CD14-positive monocyte (primary cell): ENCODE data around the gene PEA15. TPM values are rescaled to one million over a fixed set of nuclear protein-coding genes. Genes with fewer than 3 reads are reported as not detected.

ENCODE experiments used
- DNase-seq, 3 donors: peaks; one replicate each; pipeline ENCODE4 v3.0.0-alpha.2; 2011 to 2022
- H2AFZ ChIP-seq: 2 replicates; pipeline ENCODE4 v1.6.0; 2012; ENCODE audit warnings: mild to moderate bottlenecking, low read depth, low read length, inconsistent platforms; ENCODE audit not compliant: insufficient read depth, poor library complexity, severe bottlenecking
- H3K27ac ChIP-seq, 2 donors: 1 replicate in 1 of 2; 2 replicates in 1 of 2; pipeline ENCODE4 v1.5.1; 2012 to 2013; ENCODE audit warnings: low read length in 2 of 2, control low read depth in 1 of 2, inconsistent platforms in 1 of 2, low read depth in 1 of 2, mild to moderate bottlenecking in 1 of 2
- H3K27me3 ChIP-seq, 2 donors: one replicate each; pipeline versions ENCODE4 v1.6.0 to v1.6.1; 2011 to 2013; ENCODE audit warnings: low read length in 2 of 2; ENCODE audit not compliant: control insufficient read depth in 2 of 2, insufficient read depth in 2 of 2
- H3K36me3 ChIP-seq, 2 donors: replicated peaks in 1 of 2; 1 replicate in 1 of 2; 2 replicates in 1 of 2; pipeline versions ENCODE4 v1.5.1 to v1.6.1; 2012 to 2013; ENCODE audit warnings: low read length in 2 of 2, control low read depth in 1 of 2, inconsistent platforms in 1 of 2, mild to moderate bottlenecking in 1 of 2; ENCODE audit not compliant: insufficient read depth in 2 of 2, control insufficient read depth in 1 of 2
- H3K4me1 ChIP-seq, 2 donors: 1 replicate in 1 of 2; 2 replicates in 1 of 2; pipeline versions ENCODE4 v1.5.1 to v1.6.1; 2012 to 2013; ENCODE audit warnings: low read length in 2 of 2, control low read depth in 1 of 2, inconsistent platforms in 1 of 2, mild to moderate bottlenecking in 1 of 2, moderate library complexity in 1 of 2; ENCODE audit not compliant: insufficient read depth in 2 of 2, control insufficient read depth in 1 of 2
- H3K4me2 ChIP-seq: replicated peaks from 2 replicates; pipeline ENCODE3; 2012; ENCODE audit warnings: low read length, moderate library complexity, mild to moderate bottlenecking; ENCODE audit not compliant: poor library complexity, severe bottlenecking; ENCODE audit errors: extremely low read depth
- H3K4me3 ChIP-seq, 3 experiments: fragments of 200-600 bp in 1 of 3; sonication (generic) in 1 of 3; replicated peaks in 1 of 3; 1 replicate in 2 of 3; 2 replicates in 1 of 3; pipeline ENCODE4 v1.5.1; 2011 to 2013; ENCODE audit warnings: low read length in 3 of 3, mild to moderate bottlenecking in 3 of 3, control low read depth in 2 of 3, low read depth in 2 of 3, inconsistent platforms in 1 of 3, moderate library complexity in 1 of 3
- H3K79me2 ChIP-seq: 2 replicates; pipeline ENCODE4 v1.6.0; 2012; ENCODE audit warnings: mild to moderate bottlenecking, control low read depth, inconsistent platforms, low read length, moderate library complexity; ENCODE audit not compliant: insufficient read depth
- H3K9ac ChIP-seq: 2 replicates; pipeline ENCODE4 v1.6.0; 2017; ENCODE audit warnings: low read length, mild to moderate bottlenecking; ENCODE audit not compliant: insufficient read depth, poor library complexity, severe bottlenecking
- H3K9me3 ChIP-seq, 2 donors: replicated peaks in 1 of 2; 1 replicate in 1 of 2; 2 replicates in 1 of 2; pipeline versions ENCODE4 v1.5.1 to v1.6.1; 2012 to 2013; ENCODE audit warnings: low read length in 2 of 2, control low read depth in 1 of 2; ENCODE audit not compliant: control insufficient read depth in 1 of 2, insufficient read depth in 1 of 2
- H4K20me1 ChIP-seq: 2 replicates; pipeline ENCODE4 v1.6.0; 2012; ENCODE audit warnings: mild to moderate bottlenecking, low read length, control low read depth, moderate library complexity; ENCODE audit not compliant: insufficient read depth
- H3K27ac Mint-ChIP-seq, 7 donors: one replicate each; pipeline ENCODE4 v1.8.0; 2020; ENCODE audit warnings: mild to moderate bottlenecking in 7 of 7, mixed read lengths in 7 of 7, moderate library complexity in 6 of 7, inconsistent platforms in 2 of 7
- H3K27me3 Mint-ChIP-seq, 3 donors: one replicate each; pipeline ENCODE4 v1.8.0; 2021 to 2022; ENCODE audit warnings: low read depth in 3 of 3, mild to moderate bottlenecking in 3 of 3, mixed read lengths in 3 of 3, moderate library complexity in 3 of 3, inconsistent platforms in 1 of 3
- H3K36me3 Mint-ChIP-seq, 2 donors: one replicate each; pipeline ENCODE4 v1.8.0; 2020; ENCODE audit warnings: mixed read lengths in 2 of 2, inconsistent platforms in 1 of 2, mild to moderate bottlenecking in 1 of 2
- H3K4me1 Mint-ChIP-seq: one replicate; pipeline ENCODE4 v1.8.0; 2020; ENCODE audit warnings: mild to moderate bottlenecking, mixed read lengths
- H3K4me3 Mint-ChIP-seq, 2 donors: one replicate each; pipeline ENCODE4 v1.8.0; 2020; ENCODE audit warnings: mild to moderate bottlenecking in 2 of 2, mixed read lengths in 2 of 2, moderate library complexity in 1 of 2
- H3K9me3 Mint-ChIP-seq, 7 donors: one replicate each; pipeline ENCODE4 v1.8.0; 2020 to 2022; ENCODE audit warnings: mixed read lengths in 7 of 7, mild to moderate bottlenecking in 6 of 7, moderate library complexity in 6 of 7, inconsistent platforms in 2 of 7
- CTCF ChIP-seq: fragments of 200-600 bp; IDR thresholded peaks from one replicate; pipeline ENCODE4 v1.8.0; 2022; ENCODE audit warnings: antibody characterized with exemption, mild to moderate bottlenecking
- WGBS: methylation state at CpG from one replicate; pipeline ENCODE4 v1.1.5; 2013; ENCODE audit warnings: missing lambda C conversion rate; ENCODE audit not compliant: insufficient coverage; 5-methylcytosine and 5-hydroxymethylcytosine counted together
- intact Hi-C, 2 donors: fragments of 100-400 bp; cut with micrococcal nuclease; formaldehyde crosslinking; loops; one replicate each; pipeline versions ENCODE4 v1.15.0 to v1.15.1; 2023
- polyA plus RNA-seq, 3 donors: library from polyadenylated mRNA; depleted of rRNA in 1 of 3; unstranded in 2 of 3; stranded (reverse) in 1 of 3; fragments of 300-500 nt in 2 of 3; fragments of >200 nt in 1 of 3; fragmentation: Illumina TruSeq in 2 of 3; gene quantifications; 1 replicate in 2 of 3; 2 replicates in 1 of 3; pipeline ENCODE4 v1.2.3, GENCODE V29; 2012 to 2021

Gene PEA15
- polyA plus RNA-seq, 3 donors: 23.6 to 163 (median 38.1) TPM

DNA sequence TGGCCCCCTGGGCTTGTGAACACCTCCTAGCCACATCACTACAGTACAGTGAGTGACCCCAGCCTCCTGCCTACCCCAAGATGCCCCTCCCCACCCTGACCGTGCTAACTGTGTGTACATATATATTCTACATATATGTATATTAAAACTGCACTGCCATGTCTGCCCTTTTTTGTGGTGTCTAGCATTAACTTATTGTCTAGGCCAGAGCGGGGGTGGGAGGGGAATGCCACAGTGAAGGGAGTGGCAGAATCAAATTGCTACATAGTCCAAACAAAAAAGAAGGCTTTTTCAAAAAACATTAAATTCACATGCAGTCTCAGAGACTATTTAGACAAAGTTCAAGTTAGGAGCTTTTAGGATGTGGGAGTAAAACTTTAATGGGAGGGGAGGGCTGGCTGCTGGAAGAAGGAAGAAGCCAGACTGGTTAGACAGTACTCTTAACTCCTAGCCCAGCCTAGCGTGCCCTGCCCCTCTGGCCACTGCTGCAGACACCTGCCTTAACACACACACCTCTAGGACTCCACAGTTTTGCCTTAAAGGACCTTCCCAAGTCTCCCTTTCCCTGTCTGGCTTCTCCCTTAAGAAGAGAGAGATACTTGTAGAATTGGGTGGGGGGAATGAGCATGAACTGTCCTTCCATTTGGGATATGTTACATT lies 9.4 kb downstream of the PEA15 start:
- no peaks in the 10 kb centered on the region for H3K79me2 ChIP-seq
- no peak for DNase-seq
- no peak overlapping the region for H3K4me2 ChIP-seq
- no peaks in the 10 kb centered on the region for H3K9me3 ChIP-seq
- peaks cover 40% of the 10 kb centered on the region for H4K20me1 ChIP-seq
- no peak overlapping the region for H3K4me3 ChIP-seq
- Mint-ChIP-seq H3K27ac (peak overlapping the region in 3 of 7 donors; percentile 18 to 78 (median 61)), H3K4me3 (no peak overlapping the region), H3K27me3 (peaks cover 0 to 2% (median 0%) of the 10 kb centered on the region in 3 donors), H3K4me1 (no peaks in the 10 kb centered on the region), H3K36me3 (peaks cover 89 to 97% of the 10 kb centered on the region in 2 donors), H3K9me3 (no peaks in the 10 kb centered on the region)
- H3K4me1 ChIP-seq: no peaks in the 10 kb centered on the region
- no peaks in the 10 kb centered on the region for H3K27me3 ChIP-seq
- no peak overlapping the region for H2AFZ ChIP-seq
- no CpG with 5 or more reads among the region's 3 CpGs for WGBS
- H3K36me3 ChIP-seq: peaks cover 93 to 100% of the 10 kb centered on the region in 2 donors
- intact Hi-C loops: no loop called here
- no peak for TF ChIP-seq CTCF
- H3K27ac ChIP-seq: no peak overlapping the region
- H3K9ac ChIP-seq: no peak overlapping the region

- DNase-seq: no peak
- Mint-ChIP-seq H3K27ac (no peak overlapping the region), H3K27me3 (peaks cover 0 to 2% (median 0%) of the 10 kb centered on the region in 3 donors), H3K36me3 (peaks cover 91 to 97% of the 10 kb centered on the region in 2 donors), H3K9me3 (no peaks in the 10 kb centered on the region), H3K4me3 (no peak overlapping the region), H3K4me1 (no peaks in the 10 kb centered on the region)
- H3K79me2 ChIP-seq: no peaks in the 10 kb centered on the region
- no peak overlapping the region for H3K4me2 ChIP-seq
- intact Hi-C loops: no loop called here
- no peak for TF ChIP-seq CTCF
- peak overlapping the region in 1 of 2 donors; percentile 17 for H3K27ac ChIP-seq
- H3K9ac ChIP-seq: no peak overlapping the region
- H3K27me3 ChIP-seq: no peaks in the 10 kb centered on the region
- no peak overlapping the region for H3K4me3 ChIP-seq
- peaks cover 29% of the 10 kb centered on the region for H4K20me1 ChIP-seq
- peaks cover 98 to 100% of the 10 kb centered on the region in 2 donors for H3K36me3 ChIP-seq
- H3K4me1 ChIP-seq: no peaks in the 10 kb centered on the region
- no peak overlapping the region for H2AFZ ChIP-seq
- no peaks in the 10 kb centered on the region for H3K9me3 ChIP-seq
These were observed 11.1 kb downstream of the PEA15 start for GRCh38 chr1:160216301-160216700.
